HepG2 (cell line): Measurements from ENCODE around the gene PRAMEF26. TPM values are rescaled to one million over a fixed set of nuclear protein-coding genes. Genes with fewer than 3 reads are reported as not detected.
"Not testable (repeated sequence)": the region's sequence is repeated elsewhere in the genome, so short reads cannot be mapped to it uniquely, and the experiment has no call there.

Experiments used
- ATAC-seq: fragments of 200-7000 bp; cut with Tn5 transposase; 3 replicates; pipeline ENCODE4 v1.9.1; 2020; ENCODE audit warnings: mild to moderate bottlenecking, moderate library complexity
- Bru-seq: library from RNA; stranded (reverse); fragments of 400-500 nt; gene quantifications from one replicate; lab custom pipeline; 2021; lab: Mats Ljungman, UMichigan
- BruChase-seq, 2 experiments: library from RNA; stranded (reverse); fragments of 400-500 nt; gene quantifications; one replicate each; lab custom pipeline; 2021; lab: Mats Ljungman, UMichigan
- BruUV-seq: library from RNA; stranded (reverse); fragments of 400-500 nt; replicated peaks from 2 replicates; lab custom pipeline; 2021; lab: Mats Ljungman, UMichigan
- CTCF ChIA-PET: fragments of 300-600 bp; formaldehyde crosslinking; extraction: SDS; loops from one replicate; lab custom pipeline; 2021; ENCODE audit warnings: low total read pairs, inconsistent platforms, low intra/inter-chr PET ratio; lab: Yijun Ruan, JAX
- POLR2A ChIA-PET: fragments of 350-600 bp; sonication (Branson Sonifier 250); formaldehyde crosslinking; loops from one replicate; lab custom pipeline; 2020; ENCODE audit warnings: antibody characterized with exemption, inconsistent platforms; lab: Yijun Ruan, JAX
- DNase-seq: peaks from one replicate; pipeline ENCODE4 v3.0.0-alpha.2; 2015; ENCODE audit warnings: low spot score
- FAIRE-seq: peaks from 3 replicates; lab custom pipeline; 2011; peaks lifted over from hg19 to GRCh38; lab: Jason Lieb, UNC
- H2AFZ ChIP-seq: one replicate; pipeline ENCODE4 v1.6.1; 2011; ENCODE audit warnings: low read length, inconsistent platforms
- H3K27ac ChIP-seq: fragments of 300-600 bp; 3 replicates; pipeline ENCODE4 v1.8.0; 2011; ENCODE audit warnings: mixed run types, mild to moderate bottlenecking, mixed read lengths, low read length, inconsistent platforms; ENCODE audit not compliant: insufficient read depth; ENCODE audit errors: extremely low read length
- H3K27me3 ChIP-seq, 2 experiments: fragments of 200-600 bp in 1 of 2; 2 replicates in 1 of 2; 3 replicates in 1 of 2; pipeline versions ENCODE4 v1.6.0 to v1.8.0; 2011; ENCODE audit warnings: low read length in 2 of 2, mild to moderate bottlenecking in 2 of 2, moderate library complexity in 2 of 2, inconsistent platforms in 1 of 2; ENCODE audit not compliant: insufficient read depth in 2 of 2, control insufficient read depth in 1 of 2
- H3K36me3 ChIP-seq, 2 experiments: fragments of 200-600 bp in 1 of 2; replicated peaks in 1 of 2; 2 replicates in 1 of 2; 3 replicates in 1 of 2; pipeline versions ENCODE4 v1.5.1 to v1.8.0; 2011; ENCODE audit warnings: low read length in 2 of 2, inconsistent platforms in 1 of 2; ENCODE audit not compliant: insufficient read depth in 2 of 2, control insufficient read depth in 1 of 2
- H3K4me1 ChIP-seq: 2 replicates; pipeline ENCODE4 v1.5.1; 2012; ENCODE audit warnings: low read length, inconsistent platforms; ENCODE audit not compliant: insufficient read depth
- H3K4me2 ChIP-seq: 2 replicates; pipeline ENCODE4 v1.6.0; 2011; ENCODE audit warnings: low read depth, low read length, inconsistent platforms
- H3K4me3 ChIP-seq, 3 experiments: fragments of 200-600 bp in 1 of 3; sonication (generic), shearing (Covaris generic) in 1 of 3; replicated peaks in 1 of 3; 2 replicates each; pipeline ENCODE4 v1.5.1; 2011 to 2016; ENCODE audit warnings: low read length in 3 of 3, inconsistent platforms in 2 of 3, low read depth in 2 of 3, mild to moderate bottlenecking in 2 of 3, control low read depth in 1 of 3, mixed read lengths in 1 of 3; ENCODE audit not compliant: insufficient read depth in 1 of 3
- H3K79me2 ChIP-seq: one replicate; pipeline ENCODE4 v1.6.1; 2011; ENCODE audit warnings: low read length, inconsistent platforms; ENCODE audit not compliant: insufficient read depth
- H3K9ac ChIP-seq: 2 replicates; pipeline ENCODE4 v1.6.0; 2011; ENCODE audit warnings: mild to moderate bottlenecking, low read depth, low read length, inconsistent platforms; ENCODE audit not compliant: insufficient read depth
- H3K9me3 ChIP-seq: 2 replicates; pipeline ENCODE4 v1.5.1; 2012; ENCODE audit warnings: mild to moderate bottlenecking, low read length
- H4K20me1 ChIP-seq: 2 replicates; pipeline ENCODE4 v1.6.0; 2011; ENCODE audit warnings: inconsistent platforms, mild to moderate bottlenecking, low read length, moderate library complexity; ENCODE audit not compliant: insufficient read depth
- WGBS: methylation state at CpG from one replicate; pipeline ENCODE4 v1.1.6; 2017; ENCODE audit warnings: low lambda C conversion rate; 5-methylcytosine and 5-hydroxymethylcytosine counted together
- in situ Hi-C: cut with HindIII; loops from 2 replicates; pipeline ENCODE4 v1.10.0; 2017; ENCODE audit warnings: low pct_unique_long_range_greater_than_20kb; ENCODE audit not compliant: extremely low pct_ligation_motif_present
- intact Hi-C: fragments of 100-400 bp; cut with micrococcal nuclease; formaldehyde crosslinking; loops from one replicate; pipeline ENCODE4 v1.10.0; 2022; ENCODE audit not compliant: unreplicated experiment
- long read RNA-seq, 2 experiments: library from RNA in 1 of 2; library from polyadenylated mRNA in 1 of 2; stranded (forward) in 1 of 2; unstranded in 1 of 2; transcript quantifications; one replicate each; pipeline ENCODE4 v2.0.0, GENCODE V29; 2019 to 2022
- polyA minus RNA-seq, 3 experiments: library from RNA; depleted of rRNA, polyadenylated mRNA; stranded (reverse); fragments of >200 nt; gene quantifications; 2 replicates each; pipeline ENCODE4 v1.2.3, GENCODE V29; 2011; ENCODE audit warnings: low replicate concordance in 1 of 3
- polyA plus RNA-seq, 8 experiments: library from polyadenylated mRNA; depleted of rRNA in 3 of 8; stranded (reverse) in 7 of 8; unstranded in 1 of 8; fragments of >200 nt; fragmentation: Illumina TruSeq in 4 of 8; extraction: Trizol in 4 of 8; gene quantifications; 2 replicates each; pipeline versions ENCODE4 v1.2.1 to v1.2.3, GENCODE V29; 2011 to 2016; ENCODE audit warnings: low read depth in 4 of 8, missing spikeins in 1 of 8, mixed read lengths in 1 of 8; ENCODE audit not compliant: insufficient read depth in 1 of 8
- total RNA-seq, 5 experiments: library from RNA; depleted of rRNA; stranded (reverse); fragments of >200 nt; fragmentation: Illumina TruSeq; extraction: Trizol; gene quantifications; 2 replicates each; pipeline ENCODE4 v1.2.3, GENCODE V29; 2016; ENCODE audit warnings: low read depth in 1 of 5

Gene PRAMEF26
- not detected in 2 replicates for total RNA-seq (2016; rRNA removed; fragmentation: Illumina TruSeq; extraction: Trizol)
- total RNA-seq (2016; cell fraction: cytosol; rRNA removed; fragmentation: Illumina TruSeq; extraction: Trizol; ENCODE audit: low read depth), result not detected in 2 replicates
- not detected in 2 replicates for total RNA-seq (2016; cell fraction: insoluble cytoplasmic fraction; rRNA removed; fragmentation: Illumina TruSeq; extraction: Trizol)
- total RNA-seq (2016; cell fraction: membrane; rRNA removed; fragmentation: Illumina TruSeq; extraction: Trizol), result not detected in 2 replicates
- not detected in 2 replicates for total RNA-seq (2016; cell fraction: nucleus; rRNA removed; fragmentation: Illumina TruSeq; extraction: Trizol)
- polyA plus RNA-seq (2011; rRNA removed), result not detected in 2 replicates
- polyA plus RNA-seq (2011; cell fraction: cytosol; rRNA removed), result not detected in 2 replicates
- polyA plus RNA-seq (2011; cell fraction: nucleus; rRNA removed), result not detected in 2 replicates
- not detected in 2 replicates for polyA plus RNA-seq (2012)
- not detected in 2 replicates for polyA plus RNA-seq (2016; cell fraction: cytosol; fragmentation: Illumina TruSeq; extraction: Trizol; ENCODE audit: low read depth)
- polyA plus RNA-seq (2016; cell fraction: insoluble cytoplasmic fraction; fragmentation: Illumina TruSeq; extraction: Trizol; ENCODE audit: low read depth), result not detected in 2 replicates
- polyA plus RNA-seq (2016; cell fraction: membrane; fragmentation: Illumina TruSeq; extraction: Trizol; ENCODE audit: low read depth), result not detected in 2 replicates
- not detected in 2 replicates for polyA plus RNA-seq (2016; cell fraction: nucleus; fragmentation: Illumina TruSeq; extraction: Trizol; ENCODE audit: insufficient read depth, low read depth)
- not detected in 2 replicates for polyA minus RNA-seq (2011; rRNA and poly(A)+ RNA removed; ENCODE audit: low replicate concordance)
- not detected in 2 replicates for polyA minus RNA-seq (2011; cell fraction: cytosol; rRNA and poly(A)+ RNA removed)
- polyA minus RNA-seq (2011; cell fraction: nucleus; rRNA and poly(A)+ RNA removed), result not detected in 2 replicates
- Bru-seq, nascent RNA, result not detected
- not detected for BruChase-seq, experiment 1, labeled RNA remaining after a 6-hour chase
- BruChase-seq, experiment 2, labeled RNA remaining after a 2-hour chase, result not detected
- long read RNA-seq, experiment 1, result 0 reads
- long read RNA-seq, experiment 2, result 0 reads

DNA sequence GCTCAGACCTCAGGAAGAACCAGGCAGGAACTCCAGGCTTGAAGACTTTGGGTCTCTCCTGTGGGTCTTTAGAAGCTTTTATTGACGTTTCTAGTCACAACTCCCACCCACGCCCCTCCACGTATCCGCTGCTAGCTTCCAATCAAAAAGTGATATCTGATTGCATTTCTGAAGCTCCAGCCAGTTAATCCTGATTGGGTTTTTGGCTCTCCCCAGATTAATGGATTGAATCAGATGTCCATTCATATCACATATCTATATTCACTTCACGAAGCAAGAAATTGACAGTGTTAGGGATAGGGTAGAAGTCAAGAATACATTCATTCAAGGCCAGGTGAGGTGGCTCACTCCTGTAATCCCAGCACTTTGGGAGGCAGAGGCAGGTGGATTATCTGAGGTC is at the start of gene PRAMEF26:
Gene PRAMEF26, minus strand, starts transcription at position 101 of the 400 bp plus-strand sequence. CDS start 2,914 bp downstream, outside the sequence.
- DNase-seq, ATAC-seq, BruUV-seq, H3K4me2 ChIP-seq, H4K20me1 ChIP-seq, H2AFZ ChIP-seq, H3K79me2 ChIP-seq, H3K4me3 ChIP-seq, POLR2A ChIA-PET, H3K4me1 ChIP-seq, H3K36me3 ChIP-seq, H3K27me3 ChIP-seq, FAIRE-seq, H3K9me3 ChIP-seq, in situ Hi-C loops, H3K27ac ChIP-seq, CTCF ChIA-PET, H3K9ac ChIP-seq, intact Hi-C loops: not testable (repeated sequence)
- WGBS, result 0% methylated on average over 1 of the region's 5 CpGs

DNA sequence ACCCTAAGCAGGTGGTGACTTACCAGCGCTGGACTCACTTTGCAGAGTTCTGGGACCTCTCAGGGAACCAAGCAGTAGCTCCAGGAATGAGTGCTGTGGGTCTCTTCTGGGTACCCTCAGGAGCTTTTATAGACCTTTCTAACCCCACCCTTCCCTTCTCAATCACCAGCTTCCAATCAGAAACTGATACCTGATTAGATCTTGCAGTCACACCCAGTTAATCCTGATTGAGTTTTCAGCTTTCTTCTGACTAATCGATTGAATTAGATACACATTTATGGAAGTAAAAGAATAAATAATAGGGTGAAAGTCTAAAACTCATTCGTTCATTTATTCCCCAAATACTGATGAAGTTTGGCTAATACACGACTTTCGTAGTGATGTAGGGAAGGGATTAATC is 45.5 kb upstream of the PRAMEF26 start, which contains the start of gene PRAMEF13:
Gene PRAMEF13, minus strand, starts transcription at position 101 of the 400 bp plus-strand sequence. CDS start 1,820 bp downstream, outside the sequence.
- H3K27me3 ChIP-seq, in situ Hi-C loops, H3K79me2 ChIP-seq, H3K4me2 ChIP-seq, H3K4me1 ChIP-seq, H2AFZ ChIP-seq, H3K9me3 ChIP-seq, H4K20me1 ChIP-seq, intact Hi-C loops, H3K27ac ChIP-seq, H3K9ac ChIP-seq, BruUV-seq, ATAC-seq, FAIRE-seq, H3K36me3 ChIP-seq, POLR2A ChIA-PET, H3K4me3 ChIP-seq, DNase-seq, CTCF ChIA-PET: not testable (repeated sequence)
- no CpG with 5 or more reads among the region's 5 CpGs for WGBS

DNA sequence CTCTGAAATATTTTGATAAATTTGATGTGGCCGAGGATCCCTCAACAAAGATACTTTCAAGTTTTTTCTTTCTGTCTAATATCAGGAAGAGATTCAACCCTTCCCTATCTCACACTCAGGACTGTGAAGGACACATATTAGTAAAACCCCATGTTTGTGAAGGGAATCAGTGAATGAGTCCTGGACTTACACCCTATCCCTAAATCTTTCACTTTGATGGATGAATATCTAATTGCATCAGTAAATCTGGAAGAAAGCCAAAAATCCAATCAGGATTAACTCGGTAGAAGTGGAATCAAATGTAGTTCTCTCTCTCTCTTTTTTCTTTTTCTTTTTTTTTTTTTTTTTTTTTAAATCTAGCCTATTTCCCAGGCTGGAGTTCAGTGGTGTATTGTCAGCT is 15.7 kb upstream of the PRAMEF26 start, which contains the start of gene PRAMEF9:
Gene PRAMEF9, plus strand, starts transcription at position 301 of the 400 bp plus-strand sequence. CDS start 3,433 bp downstream, outside the sequence.
- H3K4me3 ChIP-seq, H3K27ac ChIP-seq, H3K79me2 ChIP-seq, in situ Hi-C loops, DNase-seq, intact Hi-C loops, H3K4me1 ChIP-seq, H4K20me1 ChIP-seq, H3K9ac ChIP-seq, ATAC-seq, H3K27me3 ChIP-seq, H3K36me3 ChIP-seq, H3K4me2 ChIP-seq, BruUV-seq, FAIRE-seq, CTCF ChIA-PET, H3K9me3 ChIP-seq, POLR2A ChIA-PET, H2AFZ ChIP-seq: not testable (repeated sequence)
- WGBS, result 10% methylated on average over 2 of the region's 2 CpGs
